DMS53 treated with DMSO at 0.1 percent for 48 hours (cell line): ENCODE measurements around the gene TMEM115.

Experiments used
- DNase-seq: peaks from one replicate; lab custom pipeline; 2025; ENCODE audit not compliant: unreplicated experiment; lab: John Stamatoyannopoulos, UW

The TMEM115 gene, protein sequence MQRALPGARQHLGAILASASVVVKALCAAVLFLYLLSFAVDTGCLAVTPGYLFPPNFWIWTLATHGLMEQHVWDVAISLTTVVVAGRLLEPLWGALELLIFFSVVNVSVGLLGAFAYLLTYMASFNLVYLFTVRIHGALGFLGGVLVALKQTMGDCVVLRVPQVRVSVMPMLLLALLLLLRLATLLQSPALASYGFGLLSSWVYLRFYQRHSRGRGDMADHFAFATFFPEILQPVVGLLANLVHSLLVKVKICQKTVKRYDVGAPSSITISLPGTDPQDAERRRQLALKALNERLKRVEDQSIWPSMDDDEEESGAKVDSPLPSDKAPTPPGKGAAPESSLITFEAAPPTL

GRCh38 chr3:50358911-50359759 is at the start of gene TMEM115:
TSS of gene TMEM115 (minus strand) at chr3:50359521. CDS start at chr3:50359063, 458 bp downstream.
- DNase-seq: peak; percentile 75

GRCh38 chr3:50408443-50408944 is 49.2 kb upstream of the TMEM115 start:
- no peak for DNase-seq

GRCh38 chr3:50406487-50406886 is 47.2 kb upstream of the TMEM115 start:
- DNase-seq: no peak

- DNase-seq: no peak
Observed at GRCh38 chr3:50405249-50405648, 45.9 kb upstream of the TMEM115 start.

GRCh38 chr3:50401978-50402595 is 42.8 kb upstream of the TMEM115 start:
- no peak for DNase-seq

GRCh38 chr3:50396502-50396901 is 37.2 kb upstream of the TMEM115 start:
- peak; percentile 39 for DNase-seq

DNA sequence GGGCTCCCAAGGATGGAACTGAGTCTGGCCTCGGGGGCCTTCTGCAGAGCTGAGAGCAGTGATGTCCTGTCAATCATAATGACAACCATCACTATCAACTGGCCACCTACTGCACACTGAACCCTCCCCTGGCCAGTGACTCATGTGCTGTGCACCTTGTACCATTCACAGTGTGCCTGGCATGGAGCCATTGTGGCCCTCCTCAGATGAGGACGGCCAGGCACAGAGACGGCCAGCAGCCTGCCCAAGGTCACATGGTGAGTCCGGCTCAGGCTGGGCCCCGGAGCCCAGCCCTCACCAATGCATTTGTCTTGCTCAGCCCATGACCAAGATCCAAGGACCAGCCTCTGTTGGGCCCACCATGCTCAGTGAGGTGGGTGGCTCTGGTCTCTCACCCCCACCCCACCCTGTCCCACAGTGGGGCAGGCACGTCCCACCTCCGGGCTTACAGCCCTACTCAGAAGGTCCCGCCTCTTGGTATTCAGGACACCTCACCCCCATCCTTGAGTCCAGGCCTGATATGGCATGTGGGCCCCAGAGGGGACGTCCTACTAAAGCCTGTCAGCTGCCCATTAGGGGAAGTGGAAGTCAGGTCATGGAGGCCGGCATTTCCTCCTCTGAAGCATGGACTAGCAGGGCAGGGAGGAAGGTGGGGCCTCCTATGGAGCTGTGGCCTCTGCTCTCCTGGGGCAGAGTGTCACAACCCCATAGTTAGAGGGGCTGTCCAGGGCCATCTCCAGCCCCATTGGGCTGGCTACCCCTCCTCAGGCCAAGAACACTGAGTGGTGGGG is 35.9 kb upstream of the TMEM115 start:
- DNase-seq: no peak

GRCh38 chr3:50393061-50393460 is 33.7 kb upstream of the TMEM115 start:
- no peak for DNase-seq

GRCh38 chr3:50392101-50392715 is 32.9 kb upstream of the TMEM115 start:
- no peak for DNase-seq

- peak; percentile 5 for DNase-seq
Observed at GRCh38 chr3:50390508-50391224, 31.3 kb upstream of the TMEM115 start.

DNA sequence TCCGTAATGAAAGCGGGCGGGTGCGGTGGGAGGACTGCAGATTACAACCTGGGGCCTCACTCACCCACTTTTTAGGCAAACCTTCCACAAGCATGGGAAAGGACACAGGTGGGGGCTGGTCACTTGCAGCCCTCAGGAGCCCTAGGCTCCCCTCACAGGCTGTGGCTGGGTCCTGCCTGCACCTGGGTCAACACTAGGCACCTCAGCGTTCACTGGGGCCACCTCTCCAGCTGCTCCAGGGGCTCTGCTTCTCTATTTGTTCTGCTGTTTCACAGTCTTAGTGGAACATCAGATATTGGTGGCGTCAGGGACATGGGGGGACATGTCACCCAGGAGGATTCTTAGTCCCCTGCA is 30.1 kb upstream of the TMEM115 start:
- DNase-seq: no peak

- no peak for DNase-seq
Observed at GRCh38 chr3:50388720-50389413, 29.5 kb upstream of the TMEM115 start.

- DNase-seq: no peak
Observed at GRCh38 chr3:50388016-50388719, 28.8 kb upstream of the TMEM115 start.

DNA sequence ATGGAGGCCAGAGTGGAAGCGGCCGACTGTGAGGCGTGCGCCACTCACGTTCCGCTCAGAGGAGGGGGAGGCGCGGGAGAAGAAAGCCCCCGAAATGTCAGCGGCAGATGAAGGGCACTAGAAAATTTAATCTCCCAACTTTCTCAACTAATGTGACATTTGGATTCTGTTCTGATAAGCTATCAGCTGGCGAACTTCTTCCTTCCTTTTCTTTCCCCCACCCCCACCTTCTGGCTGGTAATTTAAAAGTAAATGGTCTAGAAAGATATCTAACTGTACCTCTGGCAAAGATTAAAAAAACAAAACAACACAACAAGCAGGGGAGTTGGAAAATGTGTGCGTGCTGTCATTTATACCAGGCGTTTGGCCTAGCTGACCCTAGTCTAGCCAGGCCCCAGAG is 26.4 kb upstream of the TMEM115 start:
- no peak for DNase-seq

- no peak for DNase-seq
Observed at GRCh38 chr3:50383750-50384149, 24.4 kb upstream of the TMEM115 start.

GRCh38 chr3:50382722-50383121 is 23.4 kb upstream of the TMEM115 start:
- DNase-seq: no peak

DNA sequence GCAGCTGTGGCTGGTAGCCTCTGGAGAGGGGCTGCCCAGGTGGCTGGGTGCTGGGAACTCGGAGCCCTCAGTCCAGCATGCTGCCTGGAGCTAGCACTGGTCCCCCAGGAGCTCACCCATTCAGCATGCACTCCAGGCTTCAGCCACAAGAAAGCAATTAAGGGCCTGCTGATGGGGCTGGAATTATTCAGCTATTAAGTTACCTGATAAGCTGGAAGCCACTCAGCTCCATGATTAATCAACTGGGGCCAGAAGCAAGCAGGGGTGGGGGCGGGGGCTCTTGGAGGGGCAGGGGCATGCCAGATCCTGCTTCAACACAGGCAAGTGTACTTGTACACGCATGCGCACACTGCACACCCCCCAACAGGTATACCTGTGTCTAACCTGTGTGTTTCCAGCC is 22.1 kb upstream of the TMEM115 start:
- no peak for DNase-seq

GRCh38 chr3:50380405-50381085 is 21.2 kb upstream of the TMEM115 start:
- DNase-seq: no peak
